Measurements from ENCODE around the gene UCK2. TPM values are rescaled to one million over a fixed set of nuclear protein-coding genes. Genes with fewer than 3 reads are reported as not detected.

The UCK2 gene
- total and polyA plus RNA-seq, 2 of the 8 experiments (the other 6 are each of a cell fraction or from before 2014, with no cell fraction given) = 103 to 109 TPM

DNA sequence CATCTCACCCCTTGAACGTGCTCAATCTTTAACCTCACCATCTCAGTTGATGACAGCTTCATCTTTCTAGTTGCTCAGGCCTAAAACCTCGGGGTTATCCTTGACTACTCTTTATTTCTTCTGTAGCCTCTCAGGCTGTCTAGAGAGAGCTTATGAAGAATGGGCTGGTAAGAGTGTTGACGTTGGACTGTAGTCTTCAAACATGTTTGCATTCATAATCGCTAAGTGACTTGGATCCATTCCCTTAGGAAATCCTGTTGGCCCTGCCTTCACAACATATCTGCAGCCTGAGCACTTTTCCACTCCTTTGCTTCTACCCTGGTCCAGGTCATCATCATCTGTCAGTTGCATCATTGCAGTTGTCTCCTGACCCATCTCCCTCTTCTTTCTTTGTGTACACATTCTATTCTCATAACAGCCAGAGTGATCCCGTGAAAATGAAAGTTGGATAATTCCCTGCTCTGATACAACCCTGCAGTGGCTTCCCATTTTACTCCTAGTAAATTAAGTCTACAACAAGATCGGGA is 10.5 kb downstream of the UCK2 start:
- FAIRE-seq (no peak), DNase-seq (ENCODE audit: low read depth in 1 of 2, low spot score in 2 of 2) (no peak)
- H2AFZ ChIP-seq (ENCODE audit: low read length) = no peak overlapping the region
- TF ChIP-seq ZNF274 (IDR thresholded peaks at IDR 0.05; ENCODE audit: borderline replicate concordance, extremely low read depth, low read length) (no peak), POLR2AphosphoS5 (IDR thresholded peaks at IDR 0.05; ENCODE audit: low read depth, low read length) (no peak), SP2 (IDR thresholded peaks at IDR 0.05; ENCODE audit: low read length) (no peak)
- ChIA-PET CTCF (ENCODE audit: partially characterized antibody) (interaction anchor here (0.6 to 2.0 kb wide), 2 partner anchors 9 to 13 kb away, joined by 3 to 4 read pairs; no protein-coding TSS in a partner anchor), POLR2A (ENCODE audit: partially characterized antibody) (interaction anchor here (12.5 kb wide), 1 partner anchor 9 kb away, joined by 114 read pairs; the partner anchor contains the start of gene UCK2)
- peaks cover 69 to 100% of the 10 kb centered on the region in 2 experiments for H3K79me2 ChIP-seq (ENCODE audit: control insufficient read depth in 1 of 2, insufficient read depth in 2 of 2, low read length in 2 of 2)
- no peaks in the 10 kb centered on the region for H3K9me3 ChIP-seq (ENCODE audit: insufficient read depth in 2 of 2, low read depth in 1 of 2, low read length in 1 of 2)
- H2AK5ac ChIP-seq (ENCODE audit: low read depth, low read length) = no peak overlapping the region
- no peak overlapping the region for H3K18ac ChIP-seq (ENCODE audit: extremely low read depth, low read length)
- no peak overlapping the region for H2BK20ac ChIP-seq (ENCODE audit: low read length)
- H3K4me2 ChIP-seq (ENCODE audit: insufficient read depth in 1 of 2, low read depth in 2 of 2, low read length in 2 of 2) = peak overlapping the region in 1 of 2 experiments; percentile 48; a peak in 1 of 4 replicates
- no peak overlapping the region for H2BK15ac ChIP-seq (ENCODE audit: low read length)
- no peak overlapping the region for H3K14ac ChIP-seq (ENCODE audit: insufficient read length)
- H3K4me3 ChIP-seq (ENCODE audit: extremely low read depth in 1 of 4, insufficient read depth in 2 of 4, low read depth in 3 of 4, low read length in 4 of 4) = no peak overlapping the region
- 89% methylated on average over 6 of the region's 6 CpGs; no CpG with 5 or more reads in 1 of the 2 experiments for WGBS, 2 experiments (ENCODE audit: extremely low coverage in 1 of 2, insufficient coverage in 1 of 2, insufficient read length in 1 of 2, insufficient replicate concordance in 2 of 2, low coverage in 1 of 2, low lambda C conversion rate in 2 of 2, missing lambda C conversion rate in 1 of 2)
- H3K4ac ChIP-seq (replicated peaks; ENCODE audit: insufficient read length, low read depth, low read length) = no peak overlapping the region
- H3K27me3 ChIP-seq (replicated peaks in 1 of 4; ENCODE audit: control insufficient read depth in 3 of 4, extremely low read depth in 1 of 4, insufficient read depth in 3 of 4, low read length in 3 of 4) = no peaks in the 10 kb centered on the region
- H4K20me1 ChIP-seq (replicated peaks in 1 of 2; ENCODE audit: control insufficient read depth in 1 of 2, insufficient read depth in 2 of 2, low read length in 2 of 2) = peaks cover 46 to 59% of the 10 kb centered on the region in 2 experiments
- no peak overlapping the region for H2BK12ac ChIP-seq (ENCODE audit: low read depth, low read length)
- no peaks in the 10 kb centered on the region for H3K23me2 ChIP-seq (ENCODE audit: low read depth, low read length)
- no peak overlapping the region for H3K27ac ChIP-seq (ENCODE audit: low read depth, low read length)
- H3K4me1 ChIP-seq (replicated peaks in 1 of 4; ENCODE audit: control insufficient read depth in 3 of 4, insufficient read depth in 4 of 4, low read length in 3 of 4) = peaks cover 18 to 51% (median 31%) of the 10 kb centered on the region in 4 experiments
- no peak overlapping the region for H4K8ac ChIP-seq (ENCODE audit: extremely low read depth, insufficient read depth, low read length)
- H3K9ac ChIP-seq (replicated peaks in 1 of 4; ENCODE audit: extremely low read depth in 1 of 4, low read depth in 3 of 4, low read length in 3 of 4) = no peak overlapping the region
- no peak overlapping the region for H4K5ac ChIP-seq (ENCODE audit: insufficient read length, low read depth, low read length)
- no peak overlapping the region for H3K23ac ChIP-seq (ENCODE audit: insufficient read length)
- peaks cover 18% of the 10 kb centered on the region for H3K79me1 ChIP-seq (ENCODE audit: low read depth, low read length)
- no peak overlapping the region for H4K91ac ChIP-seq (replicated peaks; ENCODE audit: insufficient read length, low read length)
- peaks cover 0 to 9% (median 0%) of the 10 kb centered on the region in 4 experiments; a peak in 2 of 8 replicates for H3K36me3 ChIP-seq (ENCODE audit: control insufficient read depth in 2 of 4, insufficient read depth in 4 of 4, low read length in 3 of 4)
- no peak overlapping the region for H2BK5ac ChIP-seq (ENCODE audit: low read depth, low read length)
- H2BK120ac ChIP-seq (replicated peaks; ENCODE audit: low read depth, low read length) = no peak overlapping the region
- H3K56ac ChIP-seq (replicated peaks; ENCODE audit: insufficient read length, low read depth, low read length) = no peak overlapping the region

All from H1 (cell line).